ENCODE results near the gene PMF1. TPM values are rescaled to one million over a fixed set of nuclear protein-coding genes. Genes with fewer than 3 reads are reported as not detected.

Gene PMF1
- total and polyA plus RNA-seq, 8 donors: 15.8 to 79.7 (median 23.6) TPM

- Histone ChIP-seq H3K36me3 (peaks cover 7 to 60% (median 41%) of the 10 kb centered on the region in 3 donors), H3K9me3 (no peaks in the 10 kb centered on the region), H3K27me3 (no peaks in the 10 kb centered on the region), H3K4me3 (no peak overlapping the region), H3K27ac (no peak overlapping the region), H3K4me1 (no peaks in the 10 kb centered on the region)
- 87% methylated on average over 13 of the region's 13 CpGs for WGBS, 2 donors
- TF ChIP-seq CTCF (IDR thresholded peaks at IDR 0.05): no peak
- ATAC-seq (no peak), FAIRE-seq (no peak), DNase-seq (no peak)
- intact Hi-C loops (cut with DNase I): no loop called here
Observed at GRCh38 chr1:156266051-156266450, 53.2 kb downstream of the PMF1 start.

- no peak for TF ChIP-seq CTCF (IDR thresholded peaks at IDR 0.05)
- H3K27ac ChIP-seq: no peak overlapping the region
- DNase-seq (no peak), FAIRE-seq (no peak), ATAC-seq (no peak)
- H3K4me1 ChIP-seq: no peaks in the 10 kb centered on the region
- no peaks in the 10 kb centered on the region for H3K27me3 ChIP-seq
- no peaks in the 10 kb centered on the region for H3K9me3 ChIP-seq
- peaks cover 6 to 70% (median 47%) of the 10 kb centered on the region in 3 donors for H3K36me3 ChIP-seq
- no peak overlapping the region for H3K4me3 ChIP-seq
- intact Hi-C loops (cut with DNase I): no loop called here
- 85 to 90% methylated on average over 4 of the region's 4 CpGs for WGBS, 2 donors
Observed at GRCh38 chr1:156268336-156268735, 55.5 kb downstream of the PMF1 start.

- no peaks in the 10 kb centered on the region for H3K27me3 ChIP-seq
- 97% methylated on average over 3 of the region's 3 CpGs for WGBS, 2 donors
- ATAC-seq (no peak), DNase-seq (no peak), FAIRE-seq (no peak)
- intact Hi-C loops (cut with DNase I): no loop called here
- no peak for TF ChIP-seq CTCF (IDR thresholded peaks at IDR 0.05)
- H3K36me3 ChIP-seq: peaks cover 6 to 76% (median 46%) of the 10 kb centered on the region in 3 donors
- no peak overlapping the region for H3K4me3 ChIP-seq
- H3K4me1 ChIP-seq: no peaks in the 10 kb centered on the region
- no peaks in the 10 kb centered on the region for H3K9me3 ChIP-seq
- no peak overlapping the region for H3K27ac ChIP-seq
Observed at GRCh38 chr1:156270314-156270713, 57.5 kb downstream of the PMF1 start.

- Histone ChIP-seq H3K27ac (no peak overlapping the region), H3K36me3 (peaks cover 2 to 58% (median 31%) of the 10 kb centered on the region in 3 donors), H3K27me3 (no peaks in the 10 kb centered on the region), H3K9me3 (no peaks in the 10 kb centered on the region), H3K4me1 (peaks cover 0 to 8% (median 5%) of the 10 kb centered on the region in 3 donors), H3K4me3 (no peak overlapping the region)
- ATAC-seq (peak in 2 of 4 donors; percentile 13 to 31), FAIRE-seq (no peak), DNase-seq (no peak)
- intact Hi-C loops (cut with DNase I): no loop called here
- TF ChIP-seq CTCF (IDR thresholded peaks at IDR 0.05): no peak
Observed at GRCh38 chr1:156276532-156276931, 63.7 kb downstream of the PMF1 start.

- peak in 2 of 4 donors; percentile 11 to 56 for ATAC-seq
- 57 to 71% methylated on average over 6 of the region's 6 CpGs for WGBS, 2 donors
- Histone ChIP-seq H3K27me3 (no peaks in the 10 kb centered on the region), H3K4me3 (no peak overlapping the region), H3K4me1 (peaks cover 0 to 9% (median 6%) of the 10 kb centered on the region in 3 donors), H3K9me3 (no peaks in the 10 kb centered on the region), H3K36me3 (peaks cover 2 to 53% (median 28%) of the 10 kb centered on the region in 3 donors), H3K27ac (no peak overlapping the region)
- no peak for FAIRE-seq
- no peak for TF ChIP-seq CTCF (IDR thresholded peaks at IDR 0.05)
- DNase-seq: no peak
- intact Hi-C loops (cut with DNase I): no loop called here
Observed at GRCh38 chr1:156276966-156277381, 64.2 kb downstream of the PMF1 start.

All from pancreas (tissue), 10 donors.